ENCODE data around the gene RASGEF1B.
A peak's percentile ranks its signal among the peaks of the same experiment; 100 is the strongest.
"Not testable (repeated sequence)": the region's sequence is repeated elsewhere in the genome, so short reads cannot be mapped to it uniquely, and the experiment has no call there.

Gene RASGEF1B

GRCh38 chr4:81490403-81491160, 18.9 kb upstream of the RASGEF1B start:
- no peak for TF ChIP-seq CTCF (conservative IDR thresholded peaks at IDR 0.05; ENCODE audit: low read depth, low read length)
- DNase-seq (ENCODE audit: low read depth): no peak
- H3K4me3 ChIP-seq (ENCODE audit: low read depth, low read length): no peak overlapping the region

GRCh38 chr4:81486502-81486901, 14.8 kb upstream of the RASGEF1B start:
- TF ChIP-seq CTCF (conservative IDR thresholded peaks at IDR 0.05; ENCODE audit: low read depth, low read length): no peak
- DNase-seq (ENCODE audit: low read depth): no peak
- no peak overlapping the region for H3K4me3 ChIP-seq (ENCODE audit: low read depth, low read length)

GRCh38 chr4:81485310-81485980, 13.7 kb upstream of the RASGEF1B start:
- no peak for TF ChIP-seq CTCF (conservative IDR thresholded peaks at IDR 0.05; ENCODE audit: low read depth, low read length)
- no peak overlapping the region for H3K4me3 ChIP-seq (ENCODE audit: low read depth, low read length)
- no peak for DNase-seq (ENCODE audit: low read depth)

GRCh38 chr4:81482326-81482725, 10.6 kb upstream of the RASGEF1B start:
- no peak overlapping the region for H3K4me3 ChIP-seq (ENCODE audit: low read depth, low read length)
- no peak for TF ChIP-seq CTCF (conservative IDR thresholded peaks at IDR 0.05; ENCODE audit: low read depth, low read length)
- no peak for DNase-seq (ENCODE audit: low read depth)

GRCh38 chr4:81481151-81481550, 9.4 kb upstream of the RASGEF1B start:
- DNase-seq (ENCODE audit: low read depth): no peak
- no peak for TF ChIP-seq CTCF (conservative IDR thresholded peaks at IDR 0.05; ENCODE audit: low read depth, low read length)
- H3K4me3 ChIP-seq (ENCODE audit: low read depth, low read length): no peak overlapping the region

GRCh38 chr4:81479573-81479972, 7.9 kb upstream of the RASGEF1B start:
- not testable (repeated sequence) for DNase-seq (ENCODE audit: low read depth); H3K4me3 ChIP-seq (ENCODE audit: low read depth, low read length)

GRCh38 chr4:81473331-81474265, 1.9 kb upstream of the RASGEF1B start:
- not testable (repeated sequence) for H3K4me3 ChIP-seq (ENCODE audit: low read depth, low read length)
- DNase-seq (ENCODE audit: low read depth): peak; percentile 14

Data from choroid plexus epithelial cell (primary cell).